GM12875 (cell line): ENCODE measurements around the gene DPH5.

Source experiments
- H3K4me3 ChIP-seq: one replicate; pipeline ENCODE4 v1.5.1; 2011; ENCODE audit warnings: low read depth, low read length, control low read depth
- CTCF ChIP-seq: IDR thresholded peaks from 2 replicates; pipeline ENCODE4 v1.5.1; 2011; ENCODE audit warnings: low read depth, mild to moderate bottlenecking, control low read depth, inconsistent platforms, low read length, moderate library complexity, borderline replicate concordance; ENCODE audit not compliant: insufficient read depth

Gene DPH5

GRCh38 chr1:101004670-101005069, 20.9 kb downstream of the DPH5 start:
- no peak overlapping the region for H3K4me3 ChIP-seq
- TF ChIP-seq CTCF, result no peak

GRCh38 chr1:101004061-101004460, 21.5 kb downstream of the DPH5 start:
- no peak for TF ChIP-seq CTCF
- H3K4me3 ChIP-seq, result no peak overlapping the region

GRCh38 chr1:101003012-101003650, 22.5 kb downstream of the DPH5 start:
- no peak for TF ChIP-seq CTCF
- H3K4me3 ChIP-seq, result no peak overlapping the region

GRCh38 chr1:101002551-101002950, 23.0 kb downstream of the DPH5 start:
- no peak overlapping the region for H3K4me3 ChIP-seq
- TF ChIP-seq CTCF, result no peak

- no peak for TF ChIP-seq CTCF
- no peak overlapping the region for H3K4me3 ChIP-seq
Measured at GRCh38 chr1:101000131-101000873, 25.3 kb downstream of the DPH5 start.

GRCh38 chr1:100998426-100998825, 27.2 kb downstream of the DPH5 start:
- no peak overlapping the region for H3K4me3 ChIP-seq
- TF ChIP-seq CTCF, result no peak
